Trophoblast cell (in vitro differentiated cells and primary cell): ENCODE results near the gene AEBP1.

ENCODE experiments used
- DNase-seq, 2 donors: peaks; one replicate each; pipeline ENCODE4 v3.0.0-alpha.2; 2016
- H2AFZ ChIP-seq: 2 replicates; pipeline ENCODE4 v1.6.1; 2013; ENCODE audit warnings: low read length, moderate library complexity, mild to moderate bottlenecking; ENCODE audit not compliant: insufficient read depth, poor library complexity
- H2AK5ac ChIP-seq: 2 replicates; pipeline ENCODE4 v1.6.1; 2013; ENCODE audit warnings: mild to moderate bottlenecking, low read length
- H2BK120ac ChIP-seq: 2 replicates; pipeline ENCODE4 v1.6.1; 2013; ENCODE audit warnings: low read length, mild to moderate bottlenecking, moderate library complexity; ENCODE audit not compliant: insufficient read depth, poor library complexity
- H2BK12ac ChIP-seq: 2 replicates; pipeline ENCODE4 v1.6.1; 2013; ENCODE audit warnings: mild to moderate bottlenecking, low read length, moderate library complexity
- H2BK5ac ChIP-seq: 2 replicates; pipeline ENCODE4 v1.6.1; 2013; ENCODE audit warnings: low read length, low read depth, moderate library complexity, mild to moderate bottlenecking; ENCODE audit not compliant: poor library complexity
- H3K14ac ChIP-seq: 2 replicates; pipeline ENCODE4 v1.6.1; 2013; ENCODE audit warnings: mild to moderate bottlenecking, low read length
- H3K18ac ChIP-seq: 2 replicates; pipeline ENCODE4 v1.6.1; 2013; ENCODE audit warnings: mild to moderate bottlenecking, low read length
- H3K23ac ChIP-seq: 2 replicates; pipeline ENCODE4 v1.6.1; 2013; ENCODE audit warnings: low read length
- H3K27ac ChIP-seq: 2 replicates; pipeline ENCODE4 v1.5.1; 2013; ENCODE audit warnings: low read depth, mild to moderate bottlenecking, inconsistent platforms, low read length, moderate library complexity
- H3K27me3 ChIP-seq: 2 replicates; pipeline ENCODE4 v1.6.1; 2013; ENCODE audit warnings: inconsistent platforms, mild to moderate bottlenecking, low read length, moderate library complexity; ENCODE audit not compliant: insufficient read depth
- H3K36me3 ChIP-seq, 2 experiments: 1 replicate in 1 of 2; 2 replicates in 1 of 2; pipeline ENCODE4 v1.6.1; 2013; ENCODE audit warnings: low read length in 2 of 2, mild to moderate bottlenecking in 2 of 2, moderate library complexity in 1 of 2; ENCODE audit not compliant: insufficient read depth in 2 of 2, control insufficient read depth in 1 of 2
- H3K4ac ChIP-seq: 2 replicates; pipeline ENCODE4 v1.6.1; 2013; ENCODE audit warnings: low read depth, mild to moderate bottlenecking, low read length, moderate library complexity
- H3K4me1 ChIP-seq, 2 experiments: 1 replicate in 1 of 2; 2 replicates in 1 of 2; pipeline ENCODE4 v1.6.1; 2013; ENCODE audit warnings: low read length in 2 of 2, mild to moderate bottlenecking in 2 of 2, moderate library complexity in 1 of 2; ENCODE audit not compliant: insufficient read depth in 2 of 2, control insufficient read depth in 1 of 2
- H3K4me2 ChIP-seq: 2 replicates; pipeline ENCODE4 v1.6.1; 2013; ENCODE audit warnings: inconsistent platforms, mild to moderate bottlenecking, low read length, moderate library complexity
- H3K4me3 ChIP-seq: 2 replicates; pipeline ENCODE4 v1.5.1; 2013; ENCODE audit warnings: mild to moderate bottlenecking, low read depth, low read length, inconsistent platforms
- H3K79me1 ChIP-seq: one replicate; pipeline ENCODE4 v1.6.1; 2013; ENCODE audit warnings: low read length
- H3K79me2 ChIP-seq: 2 replicates; pipeline ENCODE4 v1.6.1; 2013; ENCODE audit warnings: low read length, mild to moderate bottlenecking; ENCODE audit not compliant: control insufficient read depth, insufficient read depth, poor library complexity
- H3K9ac ChIP-seq: 2 replicates; pipeline ENCODE4 v1.6.1; 2013; ENCODE audit warnings: mild to moderate bottlenecking, low read length
- H3K9me3 ChIP-seq: 2 replicates; pipeline ENCODE4 v1.6.1; 2013; ENCODE audit warnings: low read depth, mild to moderate bottlenecking, control low read depth, inconsistent platforms, low read length; ENCODE audit not compliant: insufficient read depth
- H4K12ac ChIP-seq: 2 replicates; pipeline ENCODE4 v1.6.1; 2013; ENCODE audit warnings: low read depth, mild to moderate bottlenecking, low read length, moderate library complexity
- H4K8ac ChIP-seq: 2 replicates; pipeline ENCODE4 v1.6.1; 2013; ENCODE audit warnings: low read depth, mild to moderate bottlenecking, low read length, moderate library complexity
- H4K91ac ChIP-seq: one replicate; pipeline ENCODE4 v1.6.1; 2013; ENCODE audit warnings: low read depth, mild to moderate bottlenecking, low read length, moderate library complexity
- WGBS: extraction: QIAGEN DNeasy Blood & Tissue Kit; methylation state at CpG from one replicate; pipeline ENCODE4 v1.1.7; 2013; ENCODE audit warnings: missing lambda C conversion rate; ENCODE audit not compliant: insufficient read length, insufficient coverage; ENCODE audit errors: extremely low coverage; 5-methylcytosine and 5-hydroxymethylcytosine counted together

The AEBP1 gene

GRCh38 chr7:44141221-44141850 is 37.2 kb downstream of the AEBP1 start, which contains the start of gene MYL7:
MYL7 (minus strand) TSS chr7:44141332; CDS start chr7:44141305, 27 bp downstream.
- Histone ChIP-seq H3K14ac (peak within 1 kb of the TSS; percentile 49), H4K12ac (peak within 1 kb of the TSS; percentile 21), H2BK5ac (no peak within 1 kb of the TSS), H3K4ac (peak within 1 kb of the TSS; percentile 27), H3K27me3 (peaks cover 14% of the 10 kb centered on the region), H2AFZ (no peak within 1 kb of the TSS), H2AK5ac (peak within 1 kb of the TSS; percentile 56), H3K27ac (peak within 1 kb of the TSS; percentile 39), H3K4me3 (no peak within 1 kb of the TSS), H4K8ac (peak within 1 kb of the TSS; percentile 29), H3K18ac (peak within 1 kb of the TSS; percentile 46), H2BK120ac (peak within 1 kb of the TSS; percentile 50), H4K91ac (peak within 1 kb of the TSS; percentile 68), H3K4me2 (peak within 1 kb of the TSS; percentile 8), H3K79me1 (peaks cover 9% of the 10 kb centered on the region), H3K23ac (no peak within 1 kb of the TSS), H3K36me3 (no peaks in the 10 kb centered on the region), H3K9ac (no peak within 1 kb of the TSS), H3K79me2 (no peaks in the 10 kb centered on the region), H2BK12ac (peak within 1 kb of the TSS; percentile 38), H3K4me1 (peaks cover 10 to 25% of the 10 kb centered on the region in 2 experiments), H3K9me3 (peaks cover 11% of the 10 kb centered on the region)
- WGBS = no CpG with 5 or more reads among the region's 6 CpGs
- DNase-seq = no peak

GRCh38 chr7:44142028-44142427 is 37.9 kb downstream of the AEBP1 start:
- H4K91ac ChIP-seq = peak overlapping the region; percentile 38

GRCh38 chr7:44143646-44144250 is 39.6 kb downstream of the AEBP1 start:
- WGBS = no CpG with 5 or more reads among the region's 6 CpGs
- no peak overlapping the region for H3K27ac ChIP-seq
- H2BK12ac ChIP-seq = no peak overlapping the region
- no peak overlapping the region for H2BK5ac ChIP-seq
- DNase-seq = no peak
- no peaks in the 10 kb centered on the region for H3K79me2 ChIP-seq
- no peak overlapping the region for H2BK120ac ChIP-seq
- H4K12ac ChIP-seq = no peak overlapping the region
- no peak overlapping the region for H2AK5ac ChIP-seq
- no peak overlapping the region for H3K23ac ChIP-seq
- H2AFZ ChIP-seq = no peak overlapping the region
- H3K9ac ChIP-seq = no peak overlapping the region
- no peak overlapping the region for H4K8ac ChIP-seq
- H3K4ac ChIP-seq = no peak overlapping the region
- peaks cover 9% of the 10 kb centered on the region for H3K79me1 ChIP-seq
- H3K14ac ChIP-seq = no peak overlapping the region
- H4K91ac ChIP-seq = no peak overlapping the region
- H3K9me3 ChIP-seq = peaks cover 12% of the 10 kb centered on the region
- H3K18ac ChIP-seq = no peak overlapping the region
- H3K4me2 ChIP-seq = no peak overlapping the region
- H3K36me3 ChIP-seq = no peaks in the 10 kb centered on the region
- peaks cover 14% of the 10 kb centered on the region for H3K27me3 ChIP-seq
- H3K4me3 ChIP-seq = no peak overlapping the region
- H3K4me1 ChIP-seq = peaks cover 15 to 36% of the 10 kb centered on the region in 2 experiments

More at GRCh38 chr7:44142028-44142427, 37.9 kb downstream of the AEBP1 start:
- Histone ChIP-seq H3K36me3 (no peaks in the 10 kb centered on the region), H3K27ac (no peak overlapping the region), H2BK5ac (no peak overlapping the region), H3K79me1 (peaks cover 9% of the 10 kb centered on the region), H3K4me2 (no peak overlapping the region), H2AK5ac (peak overlapping the region; percentile 6), H3K27me3 (peaks cover 14% of the 10 kb centered on the region), H3K23ac (no peak overlapping the region), H3K14ac (peak overlapping the region; percentile 35), H4K8ac (no peak overlapping the region), H4K12ac (no peak overlapping the region), H3K4ac (peak overlapping the region; percentile 5), H2BK12ac (peak overlapping the region; percentile 21), H3K79me2 (no peaks in the 10 kb centered on the region), H2BK120ac (peak overlapping the region; percentile 30), H3K18ac (no peak overlapping the region), H3K9me3 (peaks cover 12% of the 10 kb centered on the region), H3K4me1 (peaks cover 12 to 29% of the 10 kb centered on the region in 2 experiments), H3K9ac (no peak overlapping the region), H2AFZ (no peak overlapping the region), H3K4me3 (no peak overlapping the region)
- no CpG with 5 or more reads among the region's 4 CpGs for WGBS
- DNase-seq = no peak

- H3K18ac ChIP-seq = no peak overlapping the region
- H2AFZ ChIP-seq = no peak overlapping the region
- H2AK5ac ChIP-seq = no peak overlapping the region
- H3K36me3 ChIP-seq = no peaks in the 10 kb centered on the region
- H4K12ac ChIP-seq = no peak overlapping the region
- H3K79me2 ChIP-seq = no peaks in the 10 kb centered on the region
- H2BK5ac ChIP-seq = no peak overlapping the region
- no peak overlapping the region for H3K9ac ChIP-seq
- no peak overlapping the region for H3K14ac ChIP-seq
- no peak overlapping the region for H2BK12ac ChIP-seq
- H3K9me3 ChIP-seq = peaks cover 12% of the 10 kb centered on the region
- H3K79me1 ChIP-seq = peaks cover 9% of the 10 kb centered on the region
- H3K27ac ChIP-seq = no peak overlapping the region
- peaks cover 15 to 36% of the 10 kb centered on the region in 2 experiments for H3K4me1 ChIP-seq
- H3K4me2 ChIP-seq = no peak overlapping the region
- no peak overlapping the region for H4K8ac ChIP-seq
- WGBS = no CpG with 5 or more reads among the region's 6 CpGs
- H2BK120ac ChIP-seq = no peak overlapping the region
- no peak for DNase-seq
- H3K23ac ChIP-seq = no peak overlapping the region
- H3K27me3 ChIP-seq = peaks cover 14% of the 10 kb centered on the region
- no peak overlapping the region for H3K4ac ChIP-seq
- no peak overlapping the region for H4K91ac ChIP-seq
- H3K4me3 ChIP-seq = no peak overlapping the region
Observed at GRCh38 chr7:44144426-44144967, 40.4 kb downstream of the AEBP1 start.
